Osteocyte (in vitro differentiated cells): Measurements from ENCODE around the gene BDKRB1. TPM values are rescaled to one million over a fixed set of nuclear protein-coding genes. Genes with fewer than 3 reads are reported as not detected.

ENCODE experiments used
- DNase-seq: peaks from one replicate; pipeline ENCODE4 v3.0.0; 2021; ENCODE audit warnings: mixed read lengths; ENCODE audit not compliant: unreplicated experiment; ENCODE audit errors: extremely low spot score
- H3K27ac Mint-ChIP-seq: one replicate; pipeline ENCODE4 v1.8.0; 2021; ENCODE audit warnings: mild to moderate bottlenecking, mixed read lengths; ENCODE audit not compliant: unreplicated experiment
- H3K27me3 Mint-ChIP-seq: one replicate; pipeline ENCODE4 v1.8.0; 2021; ENCODE audit warnings: mixed read lengths; ENCODE audit not compliant: unreplicated experiment
- H3K36me3 Mint-ChIP-seq: one replicate; pipeline ENCODE4 v1.8.0; 2021; ENCODE audit warnings: mixed read lengths; ENCODE audit not compliant: unreplicated experiment
- H3K4me1 Mint-ChIP-seq: one replicate; pipeline ENCODE4 v1.8.0; 2021; ENCODE audit warnings: mixed read lengths; ENCODE audit not compliant: unreplicated experiment
- H3K4me3 Mint-ChIP-seq: one replicate; pipeline ENCODE4 v1.8.0; 2021; ENCODE audit warnings: mild to moderate bottlenecking, moderate library complexity, mixed read lengths; ENCODE audit not compliant: unreplicated experiment
- H3K9me3 Mint-ChIP-seq: one replicate; pipeline ENCODE4 v1.8.0; 2021; ENCODE audit warnings: mixed read lengths; ENCODE audit not compliant: unreplicated experiment
- total RNA-seq: library from RNA; stranded (reverse); gene quantifications from 2 replicates; pipeline ENCODE4 v1.2.1, GENCODE V29; 2021
- TF ChIP-seq, protein P1 (sequence below): fragments of 200-600 bp; sonication (generic); IDR thresholded peaks from 2 replicates; pipeline ENCODE4 v1.5.0; 2021; ENCODE audit warnings: antibody characterized with exemption, mild to moderate bottlenecking, moderate library complexity

BDKRB1 gene
- total RNA-seq, 1 donor from 2014 or later: not detected

GRCh38 chr14:96245710-96246538 is 10.1 kb upstream of the BDKRB1 start:
- TF ChIP-seq, protein P1, sequence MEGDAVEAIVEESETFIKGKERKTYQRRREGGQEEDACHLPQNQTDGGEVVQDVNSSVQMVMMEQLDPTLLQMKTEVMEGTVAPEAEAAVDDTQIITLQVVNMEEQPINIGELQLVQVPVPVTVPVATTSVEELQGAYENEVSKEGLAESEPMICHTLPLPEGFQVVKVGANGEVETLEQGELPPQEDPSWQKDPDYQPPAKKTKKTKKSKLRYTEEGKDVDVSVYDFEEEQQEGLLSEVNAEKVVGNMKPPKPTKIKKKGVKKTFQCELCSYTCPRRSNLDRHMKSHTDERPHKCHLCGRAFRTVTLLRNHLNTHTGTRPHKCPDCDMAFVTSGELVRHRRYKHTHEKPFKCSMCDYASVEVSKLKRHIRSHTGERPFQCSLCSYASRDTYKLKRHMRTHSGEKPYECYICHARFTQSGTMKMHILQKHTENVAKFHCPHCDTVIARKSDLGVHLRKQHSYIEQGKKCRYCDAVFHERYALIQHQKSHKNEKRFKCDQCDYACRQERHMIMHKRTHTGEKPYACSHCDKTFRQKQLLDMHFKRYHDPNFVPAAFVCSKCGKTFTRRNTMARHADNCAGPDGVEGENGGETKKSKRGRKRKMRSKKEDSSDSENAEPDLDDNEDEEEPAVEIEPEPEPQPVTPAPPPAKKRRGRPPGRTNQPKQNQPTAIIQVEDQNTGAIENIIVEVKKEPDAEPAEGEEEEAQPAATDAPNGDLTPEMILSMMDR: no peak
- H3K27me3 Mint-ChIP-seq: peaks cover 6% of the 10 kb centered on the region
- DNase-seq: no peak
- peaks cover 6% of the 10 kb centered on the region for H3K4me1 Mint-ChIP-seq
- H3K4me3 Mint-ChIP-seq: no peak overlapping the region
- H3K9me3 Mint-ChIP-seq: no peaks in the 10 kb centered on the region
- no peaks in the 10 kb centered on the region for H3K36me3 Mint-ChIP-seq
- no peak overlapping the region for H3K27ac Mint-ChIP-seq

DNA sequence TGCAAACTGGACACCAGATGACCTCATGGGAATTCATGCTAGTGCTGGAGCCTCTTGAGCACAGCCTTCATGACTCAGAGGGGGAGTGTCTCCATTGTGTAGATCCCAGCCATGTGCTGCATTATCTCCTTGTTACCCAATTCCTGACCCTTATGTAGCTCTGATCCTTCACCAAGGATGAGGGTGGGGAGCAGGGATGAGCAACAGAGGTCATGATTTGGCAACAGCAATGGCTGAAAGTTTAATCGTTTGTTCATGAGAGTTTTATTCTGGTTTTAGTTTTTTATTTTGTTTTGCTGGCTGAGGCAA is 9.5 kb upstream of the BDKRB1 start:
- TF ChIP-seq, protein P1: no peak
- H3K9me3 Mint-ChIP-seq: no peaks in the 10 kb centered on the region
- no peak overlapping the region for H3K4me3 Mint-ChIP-seq
- no peak for DNase-seq
- peaks cover 6% of the 10 kb centered on the region for H3K27me3 Mint-ChIP-seq
- no peaks in the 10 kb centered on the region for H3K36me3 Mint-ChIP-seq
- no peak overlapping the region for H3K27ac Mint-ChIP-seq
- peaks cover 9% of the 10 kb centered on the region for H3K4me1 Mint-ChIP-seq

DNA sequence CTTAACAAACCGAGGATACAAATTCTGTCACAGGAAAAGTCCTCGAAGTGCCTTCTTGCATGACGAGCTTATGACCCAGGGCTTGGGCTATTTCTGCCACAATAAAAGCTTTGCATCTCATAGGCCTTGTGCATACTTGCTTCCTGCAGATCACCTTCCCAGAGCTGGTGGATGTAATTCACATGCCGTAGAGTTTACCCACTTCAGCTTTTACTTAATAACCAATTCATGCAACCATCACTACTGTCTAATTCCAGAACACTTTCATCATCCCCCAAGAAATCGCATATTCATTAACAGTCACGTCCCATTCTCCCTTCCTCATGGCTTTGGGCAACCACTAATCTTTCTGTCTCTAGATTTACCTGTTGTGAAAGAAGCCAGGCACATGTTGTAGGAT is 9.0 kb upstream of the BDKRB1 start:
- peaks cover 14% of the 10 kb centered on the region for H3K4me1 Mint-ChIP-seq
- peaks cover 3% of the 10 kb centered on the region for H3K27me3 Mint-ChIP-seq
- no peak overlapping the region for H3K4me3 Mint-ChIP-seq
- no peaks in the 10 kb centered on the region for H3K9me3 Mint-ChIP-seq
- no peak for DNase-seq
- TF ChIP-seq, protein P1: no peak
- no peak overlapping the region for H3K27ac Mint-ChIP-seq
- H3K36me3 Mint-ChIP-seq: no peaks in the 10 kb centered on the region

- DNase-seq: no peak
- Mint-ChIP-seq H3K9me3 (no peaks in the 10 kb centered on the region), H3K4me3 (no peak overlapping the region), H3K27ac (no peak overlapping the region), H3K4me1 (peaks cover 31% of the 10 kb centered on the region), H3K36me3 (no peaks in the 10 kb centered on the region), H3K27me3 (no peaks in the 10 kb centered on the region)
- TF ChIP-seq, protein P1: no peak
Measured at GRCh38 chr14:96249029-96249428, 7.0 kb upstream of the BDKRB1 start.

DNA sequence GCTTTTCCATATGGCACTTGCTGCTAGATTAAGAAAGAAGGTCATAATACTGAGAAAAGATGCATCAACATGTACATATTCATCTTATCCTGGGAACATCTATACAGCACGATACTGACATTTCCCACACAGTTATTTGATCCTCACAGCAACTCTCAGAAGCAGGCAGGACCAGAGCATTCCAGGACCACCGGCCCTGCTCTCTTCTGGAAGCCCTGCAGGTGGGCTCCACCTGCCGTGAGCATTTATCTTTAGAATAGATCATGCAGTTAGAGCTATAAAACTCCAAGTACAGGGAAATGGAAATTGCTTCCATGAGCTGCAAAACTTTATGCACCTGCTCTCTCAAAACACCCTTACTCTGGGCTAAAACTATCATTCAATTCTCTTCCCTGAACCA is 5.5 kb upstream of the BDKRB1 start:
- TF ChIP-seq, protein P1: no peak
- no peaks in the 10 kb centered on the region for H3K36me3 Mint-ChIP-seq
- H3K27me3 Mint-ChIP-seq: no peaks in the 10 kb centered on the region
- DNase-seq: no peak
- H3K4me3 Mint-ChIP-seq: no peak overlapping the region
- H3K9me3 Mint-ChIP-seq: no peaks in the 10 kb centered on the region
- peaks cover 31% of the 10 kb centered on the region for H3K4me1 Mint-ChIP-seq
- no peak overlapping the region for H3K27ac Mint-ChIP-seq
